K562 (cell line): ENCODE data around the gene PCBP3. TPM values are rescaled to one million over a fixed set of nuclear protein-coding genes. Genes with fewer than 3 reads are reported as not detected.
A peak's percentile ranks its signal among the peaks of the same experiment; 100 is the strongest.

Source experiments
- ATAC-seq: fragments of 200-7000 bp; cut with Tn5 transposase; 3 replicates; pipeline ENCODE4 v1.9.1; 2020; ENCODE audit warnings: moderate library complexity
- BruUV-seq: library from RNA; stranded (reverse); fragments of 400-500 nt; replicated peaks from 2 replicates; lab custom pipeline; 2021; lab: Mats Ljungman, UMichigan
- CTCF ChIA-PET: fragments of 300-600 bp; formaldehyde crosslinking; extraction: SDS; loops from one replicate; lab custom pipeline; 2021; ENCODE audit warnings: low intra/inter-chr PET ratio; lab: Yijun Ruan, JAX
- POLR2A ChIA-PET: fragments of 300-600, 350-650 bp; sonication (Branson Sonifier 250); formaldehyde crosslinking; extraction: SDS; loops from one replicate; lab custom pipeline; 2021; ENCODE audit warnings: antibody characterized with exemption, inconsistent platforms; lab: Yijun Ruan, JAX
- DNase-seq, 4 experiments: peaks; one replicate each; pipeline versions ENCODE4 v3.0.0 to v3.0.0-alpha.2; 2011 to 2018; ENCODE audit warnings: low spot score in 3 of 4, mixed read lengths in 3 of 4; ENCODE audit errors: extremely low read depth in 1 of 4
- FAIRE-seq: peaks from 2 replicates; lab custom pipeline; 2011; peaks lifted over from hg19 to GRCh38; lab: Jason Lieb, UNC
- H2AFZ ChIP-seq: 2 replicates; pipeline ENCODE4 v1.6.0; 2011; ENCODE audit warnings: low read depth, low read length, control low read depth, inconsistent platforms
- H3K27ac ChIP-seq: fragments of 200-600 bp; 3 replicates; pipeline ENCODE4 v1.8.0; 2011; ENCODE audit warnings: low read depth, mild to moderate bottlenecking, control low read depth, inconsistent platforms, low read length, moderate library complexity, mixed read lengths; ENCODE audit errors: extremely low read depth
- H3K27me3 ChIP-seq, 2 experiments: fragments of 300-600 bp in 1 of 2; 2 replicates in 1 of 2; 3 replicates in 1 of 2; pipeline versions ENCODE4 v1.6.0 to v1.8.0; 2011; ENCODE audit warnings: inconsistent platforms in 2 of 2, low read length in 2 of 2, mild to moderate bottlenecking in 1 of 2, mixed read lengths in 1 of 2, moderate library complexity in 1 of 2; ENCODE audit not compliant: control insufficient read depth in 2 of 2, insufficient read depth in 2 of 2
- H3K36me3 ChIP-seq: fragments of 300-600 bp; 3 replicates; pipeline ENCODE4 v1.8.0; 2011; ENCODE audit warnings: mild to moderate bottlenecking, low read length, inconsistent platforms; ENCODE audit not compliant: control insufficient read depth, insufficient read depth
- H3K4me1 ChIP-seq, 2 experiments: fragments of 200-600 bp in 1 of 2; replicated peaks in 1 of 2; 2 replicates in 1 of 2; 3 replicates in 1 of 2; pipeline versions ENCODE4 v1.5.1 to v1.8.0; 2011; ENCODE audit warnings: inconsistent platforms in 2 of 2, low read length in 2 of 2, mild to moderate bottlenecking in 1 of 2, mixed read lengths in 1 of 2, moderate library complexity in 1 of 2; ENCODE audit not compliant: control insufficient read depth in 2 of 2, insufficient read depth in 2 of 2
- H3K4me2 ChIP-seq: 2 replicates; pipeline ENCODE4 v1.6.1; 2011; ENCODE audit warnings: low read length, control low read depth, inconsistent platforms, mixed read lengths; ENCODE audit not compliant: insufficient read depth
- H3K4me3 ChIP-seq: fragments of 200-600 bp; sonication (generic), shearing (Covaris generic); 2 replicates; pipeline ENCODE4 v1.5.1; 2016; ENCODE audit warnings: control low read depth, inconsistent platforms
- H3K79me2 ChIP-seq: fragments of 200-600 bp; 3 replicates; pipeline ENCODE4 v1.8.0; 2011; ENCODE audit warnings: low read length, inconsistent platforms; ENCODE audit not compliant: control insufficient read depth, insufficient read depth
- H3K9ac ChIP-seq, 2 experiments: 2 replicates each; pipeline versions ENCODE4 v1.6.0 to v1.6.1; 2011; ENCODE audit warnings: low read depth in 2 of 2, low read length in 2 of 2, control low read depth in 1 of 2, inconsistent platforms in 1 of 2, mild to moderate bottlenecking in 1 of 2, mixed read lengths in 1 of 2; ENCODE audit not compliant: insufficient read depth in 1 of 2
- H3K9me1 ChIP-seq: one replicate; pipeline ENCODE4 v1.6.0; 2011; ENCODE audit warnings: inconsistent platforms, mild to moderate bottlenecking, low read length, moderate library complexity; ENCODE audit not compliant: control insufficient read depth, insufficient read depth
- H3K9me3 ChIP-seq: replicated peaks from 2 replicates; pipeline ENCODE4 v1.5.1; 2011; ENCODE audit warnings: low read depth, low read length, inconsistent platforms; ENCODE audit not compliant: control insufficient read depth, insufficient read depth
- H4K20me1 ChIP-seq: replicated peaks from 2 replicates; pipeline ENCODE4 v1.6.1; 2011; ENCODE audit warnings: low read length, inconsistent platforms, mixed read lengths; ENCODE audit not compliant: control insufficient read depth, insufficient read depth
- GABPA ChIP-seq: fragments of 200-800 bp; sonication (Bioruptor generic); conservative IDR thresholded peaks from 2 replicates; pipeline ENCODE4 v1.6.1; 2016; ENCODE audit warnings: low read depth, missing genetic modification characterization, missing compliant biosample characterization
- MLX ChIP-seq, 2 experiments: fragments of 450-650 bp in 1 of 2; sonication (generic) in 1 of 2; formaldehyde crosslinking; conservative IDR thresholded peaks; 2 replicates each; pipeline versions ENCODE4 v1.4.0 to v1.8.1; 2020 to 2022; ENCODE audit warnings: mild to moderate bottlenecking in 1 of 2, missing genetic modification reagents in 1 of 2
- ZBTB7A ChIP-seq: IDR thresholded peaks from 2 replicates; pipeline ENCODE4 v1.6.1; 2011; ENCODE audit warnings: low read depth, mild to moderate bottlenecking, low read length, moderate library complexity, borderline replicate concordance; ENCODE audit not compliant: control insufficient read depth
- WGBS: fragments of 100-300 bp; shearing (Covaris generic); methylation state at CpG from one replicate; pipeline ENCODE4 v1.1.6; 2016; ENCODE audit warnings: low coverage, mixed read lengths; ENCODE audit not compliant: insufficient coverage; ENCODE audit errors: missing lambda C conversion rate; 5-methylcytosine and 5-hydroxymethylcytosine counted together
- in situ Hi-C: fragments of 300-500 bp; cut with MboI; formaldehyde crosslinking; loops from 4 replicates; pipeline ENCODE4 v1.15.0; 2018; ENCODE audit warnings: inconsistent platforms, mixed read lengths
- intact Hi-C: fragments of 100-400 bp; cut with micrococcal nuclease; formaldehyde crosslinking; loops from 2 replicates; pipeline ENCODE4 v1.14.2; 2022
- polyA plus RNA-seq, 8 experiments: library from polyadenylated mRNA; depleted of rRNA in 4 of 8; stranded (reverse) in 5 of 8; unstranded in 3 of 8; fragments of >200 nt; fragmentation: Nextera tagmentation in 2 of 8; fragmentation: Illumina TruSeq in 1 of 8; extraction: Ambion mirVana in 2 of 8; extraction: Trizol in 1 of 8; gene quantifications; 2 replicates each; pipeline versions ENCODE4 v1.2.1 to v1.2.3, GENCODE V29; 2011 to 2014; ENCODE audit warnings: inconsistent platforms in 1 of 8, missing spikeins in 1 of 8
- total RNA-seq, 7 experiments: library from RNA; depleted of rRNA in 6 of 7; stranded (reverse); fragments of >200 nt in 6 of 7; fragmentation: Illumina TruSeq in 2 of 7; extraction: Trizol in 2 of 7; gene quantifications; 2 replicates each; pipeline versions ENCODE4 v1.2.1 to v1.2.3, GENCODE V29; 2011 to 2021; ENCODE audit warnings: low replicate concordance in 1 of 7

PCBP3 gene
- total and polyA plus RNA-seq, 9 of the 15 experiments (the other 6 are each of a cell fraction or from before 2014, with no cell fraction given) = 0.18 TPM; not detected in 8

GRCh38 chr21:45972716-45973474 is 329.4 kb downstream of the PCBP3 start:
- Histone ChIP-seq H3K36me3 (no peaks in the 10 kb centered on the region), H4K20me1 (peaks cover 6% of the 10 kb centered on the region; the same call in 1 of the 2 replicates), H3K9ac (no peak overlapping the region), H3K4me2 (0 out of 2 replicates have a peak overlapping the region, but pooled peaks have one; percentile 10), H3K4me1 (peaks cover 0 to 52% of the 10 kb centered on the region in 2 experiments; a peak in 4 of 5 replicates), H3K4me3 (no peak overlapping the region), H3K27ac (no peak overlapping the region), H2AFZ (no peak overlapping the region), H3K9me1 (no peaks in the 10 kb centered on the region), H3K9me3 (no peaks in the 10 kb centered on the region), H3K79me2 (no peaks in the 10 kb centered on the region), H3K27me3 (peaks cover 31 to 46% of the 10 kb centered on the region in 2 experiments)
- in situ Hi-C loops = no loop called here
- ChIA-PET CTCF (no interaction called here), POLR2A (interaction anchor here (0.6 to 1.3 kb wide), 2 partner anchors 128 to 171 kb away, joined by 3 to 5 read pairs; no protein-coding TSS in a partner anchor)
- ATAC-seq (peak; percentile 14), FAIRE-seq (no peak), DNase-seq (no peak)
- intact Hi-C loops = loop anchor here (5.0 to 10.0 kb wide), 3 partner anchors 72 to 169 kb away; partner anchors contain the start of gene COL6A2
- TF ChIP-seq MLX (CRISPR knock-in tag; conservative IDR thresholded peaks at IDR 0.05) (no peak), ZBTB7A (peak; percentile 59; the same call in 1 of the 2 replicates), GABPA (tag) (peak; percentile 18; the same call in 1 of the 2 replicates)
- 8% methylated on average over 52 of the region's 58 CpGs for WGBS
- no TSS peak for BruUV-seq
